ENCODE measurements around the gene SELENON.

GRCh38 chr1:25866288-25866687 lies 66.3 kb downstream of the SELENON start:
- TF ChIP-seq ZBTB7A (tag by site-specific recombination; IDR thresholded peaks at IDR 0.05; ENCODE audit: low read depth) = no peak
- TF ChIP-seq ZSCAN30 (tag by site-specific recombination; IDR thresholded peaks at IDR 0.05) = no peak
- TF ChIP-seq SETDB1 (IDR thresholded peaks at IDR 0.05; ENCODE audit: insufficient read length, low read length) = no peak
- no peak for TF ChIP-seq ZNF184 (tag by site-specific recombination; IDR thresholded peaks at IDR 0.05)

All from HEK293 (cell line).